Measurements from ENCODE around the gene AFF3. TPM values are rescaled to one million over a fixed set of nuclear protein-coding genes. Genes with fewer than 3 reads are reported as not detected.

AFF3 gene
- total and polyA plus RNA-seq, 2 of the 8 experiments (the other 6 are each of a cell fraction or from before 2014, with no cell fraction given), result 0.27 to 3.0 TPM

- CTCF ChIA-PET (ENCODE audit: partially characterized antibody), result interaction anchor here (1.9 kb wide), 1 partner anchor 15 kb away, joined by 9 read pairs; no protein-coding TSS in a partner anchor
- no peaks in the 10 kb centered on the region for H3K23me2 ChIP-seq (ENCODE audit: low read depth, low read length)
- H4K20me1 ChIP-seq (replicated peaks in 1 of 2; ENCODE audit: control insufficient read depth in 1 of 2, insufficient read depth in 2 of 2, low read length in 2 of 2), result no peaks in the 10 kb centered on the region
- H4K8ac ChIP-seq (ENCODE audit: extremely low read depth, insufficient read depth, low read length), result no peak overlapping the region
- FAIRE-seq, result no peak
- H3K27ac ChIP-seq (ENCODE audit: low read depth, low read length), result no peak overlapping the region
- DNase-seq (ENCODE audit: low read depth in 1 of 2, low spot score in 2 of 2), result no peak
- no peak overlapping the region for H3K4me3 ChIP-seq (ENCODE audit: extremely low read depth in 1 of 4, insufficient read depth in 2 of 4, low read depth in 3 of 4, low read length in 4 of 4)
- no peaks in the 10 kb centered on the region for H3K9me3 ChIP-seq (ENCODE audit: insufficient read depth in 2 of 2, low read depth in 1 of 2, low read length in 1 of 2)
- 93% methylated on average over 9 of the region's 9 CpGs; no CpG with 5 or more reads in 1 of the 2 experiments for WGBS, 2 experiments (ENCODE audit: extremely low coverage in 1 of 2, insufficient coverage in 1 of 2, insufficient read length in 1 of 2, insufficient replicate concordance in 2 of 2, low coverage in 1 of 2, low lambda C conversion rate in 2 of 2, missing lambda C conversion rate in 1 of 2)
- POLR2A ChIA-PET (ENCODE audit: partially characterized antibody), result interaction anchor here (0.6 kb wide), 1 partner anchor 206 kb away, joined by 4 read pairs; no protein-coding TSS in a partner anchor
- no peak overlapping the region for H2BK15ac ChIP-seq (ENCODE audit: low read length)
- H2BK20ac ChIP-seq (ENCODE audit: low read length), result no peak overlapping the region
- peaks cover 0 to 5% (median 0%) of the 10 kb centered on the region in 4 experiments; a peak in 2 of 7 replicates for H3K4me1 ChIP-seq (replicated peaks in 1 of 4; ENCODE audit: control insufficient read depth in 3 of 4, insufficient read depth in 4 of 4, low read length in 3 of 4)
- no peak overlapping the region for H3K56ac ChIP-seq (replicated peaks; ENCODE audit: insufficient read length, low read depth, low read length)
- no peak overlapping the region for H3K14ac ChIP-seq (ENCODE audit: insufficient read length)
- no peaks in the 10 kb centered on the region for H3K79me2 ChIP-seq (ENCODE audit: control insufficient read depth in 1 of 2, insufficient read depth in 2 of 2, low read length in 2 of 2)
- no peak overlapping the region for H3K23ac ChIP-seq (ENCODE audit: insufficient read length)
- no peak overlapping the region for H2AK5ac ChIP-seq (ENCODE audit: low read depth, low read length)
- no peaks in the 10 kb centered on the region for H3K79me1 ChIP-seq (ENCODE audit: low read depth, low read length)
- H3K27me3 ChIP-seq (replicated peaks in 1 of 4; ENCODE audit: control insufficient read depth in 3 of 4, extremely low read depth in 1 of 4, insufficient read depth in 3 of 4, low read length in 3 of 4), result no peaks in the 10 kb centered on the region
- H4K91ac ChIP-seq (replicated peaks; ENCODE audit: insufficient read length, low read length), result no peak overlapping the region
- no peak overlapping the region for H3K9ac ChIP-seq (replicated peaks in 1 of 4; ENCODE audit: extremely low read depth in 1 of 4, low read depth in 3 of 4, low read length in 3 of 4)
- no peaks in the 10 kb centered on the region for H3K36me3 ChIP-seq (ENCODE audit: control insufficient read depth in 2 of 4, insufficient read depth in 4 of 4, low read length in 3 of 4)
- H3K4ac ChIP-seq (replicated peaks; ENCODE audit: insufficient read length, low read depth, low read length), result no peak overlapping the region
- no peak overlapping the region for H4K5ac ChIP-seq (ENCODE audit: insufficient read length, low read depth, low read length)
- no peak overlapping the region for H2BK12ac ChIP-seq (ENCODE audit: low read depth, low read length)
- H3K18ac ChIP-seq (ENCODE audit: extremely low read depth, low read length), result no peak overlapping the region
- H2AFZ ChIP-seq (ENCODE audit: low read length), result no peak overlapping the region
- H2BK120ac ChIP-seq (replicated peaks; ENCODE audit: low read depth, low read length), result no peak overlapping the region
- no peak overlapping the region for H3K4me2 ChIP-seq (ENCODE audit: insufficient read depth in 1 of 2, low read depth in 2 of 2, low read length in 2 of 2)
- no peak overlapping the region for H2BK5ac ChIP-seq (ENCODE audit: low read depth, low read length)
- no peak for TF ChIP-seq TEAD4 (IDR thresholded peaks at IDR 0.05; ENCODE audit: low read depth, low read length)
- no peak for TF ChIP-seq CHD1 (IDR thresholded peaks at IDR 0.05; ENCODE audit: low read depth, low read length)
- no peak for TF ChIP-seq HDAC6 (IDR thresholded peaks at IDR 0.05; ENCODE audit: low read depth, low read length)
- no peak for TF ChIP-seq FOSL1 (IDR thresholded peaks at IDR 0.05; ENCODE audit: insufficient read depth, low read depth, low read length)
- TF ChIP-seq RAD21 (IDR thresholded peaks at IDR 0.05 in 1 of 2, conservative IDR thresholded peaks at IDR 0.05 in 1 of 2; ENCODE audit: low read depth in 2 of 2, low read length in 2 of 2), result no peak
- no peak for TF ChIP-seq SP2 (IDR thresholded peaks at IDR 0.05; ENCODE audit: low read length)
- no peak for TF ChIP-seq USF2 (IDR thresholded peaks at IDR 0.05; ENCODE audit: low read length)
- no peak for TF ChIP-seq BRCA1 (IDR thresholded peaks at IDR 0.05; ENCODE audit: low read depth, low read length)
- TF ChIP-seq PHF8 (conservative IDR thresholded peaks at IDR 0.05; ENCODE audit: low read depth, low read length), result no peak
- TF ChIP-seq NRF1 (IDR thresholded peaks at IDR 0.05; ENCODE audit: low read depth, low read length), result no peak
- TF ChIP-seq CHD2 (IDR thresholded peaks at IDR 0.05; ENCODE audit: low read length), result no peak
- TF ChIP-seq, protein P1, sequence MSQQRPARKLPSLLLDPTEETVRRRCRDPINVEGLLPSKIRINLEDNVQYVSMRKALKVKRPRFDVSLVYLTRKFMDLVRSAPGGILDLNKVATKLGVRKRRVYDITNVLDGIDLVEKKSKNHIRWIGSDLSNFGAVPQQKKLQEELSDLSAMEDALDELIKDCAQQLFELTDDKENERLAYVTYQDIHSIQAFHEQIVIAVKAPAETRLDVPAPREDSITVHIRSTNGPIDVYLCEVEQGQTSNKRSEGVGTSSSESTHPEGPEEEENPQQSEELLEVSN (IDR thresholded peaks at IDR 0.05), result no peak
- TF ChIP-seq POU5F1 (IDR thresholded peaks at IDR 0.05; ENCODE audit: low read depth, low read length), result no peak
These were observed 431.2 kb downstream of the AFF3 start for GRCh38 chr2:99711144-99711543.
